Inferior parietal cortex (tissue), 1 donor: Measurements from ENCODE around the gene POFUT2.
A peak's percentile ranks its signal among the peaks of the same experiment; 100 is the strongest.

ENCODE experiments used
- DNase-seq: peaks from one replicate; pipeline ENCODE4 v3.0.0-alpha.2; 2016; ENCODE audit errors: extremely low spot score

The POFUT2 gene

DNA sequence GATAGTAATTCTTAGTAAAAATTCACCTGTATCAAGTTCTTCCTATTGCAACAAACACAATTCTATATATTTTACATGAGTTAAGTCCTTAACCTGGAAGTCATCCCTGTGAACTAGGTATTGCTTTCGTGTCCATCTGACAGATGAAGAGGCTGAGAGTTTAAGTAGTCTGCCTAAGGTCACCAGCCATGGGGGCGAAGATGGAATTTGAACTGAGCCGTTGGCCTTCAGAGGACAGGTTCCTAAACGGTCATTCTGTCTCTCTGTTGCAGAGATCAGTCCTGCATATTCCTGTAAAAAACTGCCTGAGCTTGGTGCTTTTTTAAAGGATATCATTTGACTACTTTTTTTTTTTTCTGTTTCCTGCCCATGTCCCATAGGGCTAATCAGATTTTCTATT, 10.2 kb upstream of the POFUT2 start:
- no peak for DNase-seq

DNA sequence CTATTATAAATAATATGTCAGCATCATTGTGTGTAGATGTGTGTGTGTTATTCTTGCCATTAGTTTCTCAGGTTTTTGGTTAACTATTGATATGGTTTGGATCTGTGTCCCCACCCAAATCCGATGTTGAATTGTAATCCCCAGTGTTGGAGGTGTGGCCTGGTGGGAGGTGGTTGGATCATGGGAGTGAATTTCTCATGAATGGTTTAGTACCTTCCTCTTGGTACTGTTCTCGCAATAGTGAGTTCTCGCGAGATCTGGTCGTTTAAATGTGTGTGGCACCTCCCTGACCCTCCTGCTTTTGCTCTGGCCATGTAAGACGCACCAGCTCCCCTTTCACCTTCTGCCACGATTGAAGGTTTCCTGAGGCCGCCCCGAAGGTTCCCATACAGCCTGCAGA, 9.6 kb upstream of the POFUT2 start:
- DNase-seq: no peak

GRCh38 chr21:45296638-45297037, 8.9 kb upstream of the POFUT2 start:
- no peak for DNase-seq

DNA sequence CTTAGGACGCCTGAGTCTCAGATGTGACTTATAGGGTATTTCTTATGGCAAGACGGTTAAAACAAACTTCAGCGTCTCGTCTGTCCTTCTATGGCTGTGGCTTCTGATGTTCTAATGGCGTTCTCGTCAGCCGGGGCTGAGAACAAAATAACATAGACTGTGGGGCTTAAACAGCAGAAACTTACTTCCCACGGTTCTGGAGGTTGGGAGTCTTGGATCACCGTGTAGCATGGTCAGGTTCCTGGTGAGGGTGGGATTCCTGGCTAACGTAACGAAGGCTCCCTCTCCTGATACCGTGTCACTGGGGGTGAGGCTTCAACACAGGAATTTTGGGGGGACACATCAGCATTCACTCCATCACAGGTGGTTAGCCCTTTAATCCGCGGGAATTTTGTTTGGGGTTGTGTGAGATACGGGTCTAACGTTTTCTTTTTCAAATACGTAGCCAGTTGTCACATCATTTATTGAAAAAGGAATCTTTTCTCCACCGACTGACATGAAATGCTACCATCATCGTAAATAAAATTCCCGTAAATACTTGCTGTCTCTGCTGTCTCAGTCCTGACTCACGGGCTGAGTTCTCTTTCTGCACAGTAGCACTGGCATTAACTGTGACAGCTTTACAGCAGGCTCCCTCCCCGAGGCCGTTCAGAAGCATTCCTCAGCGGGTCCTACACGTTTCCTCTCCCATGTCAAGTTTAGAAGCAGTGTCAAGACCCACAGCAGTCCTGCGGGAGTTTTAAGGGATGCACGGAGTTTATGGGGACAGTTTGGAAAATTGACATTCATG, 8.1 kb upstream of the POFUT2 start:
- no peak for DNase-seq

GRCh38 chr21:45294509-45295291, 7.0 kb upstream of the POFUT2 start:
- DNase-seq: no peak

DNA sequence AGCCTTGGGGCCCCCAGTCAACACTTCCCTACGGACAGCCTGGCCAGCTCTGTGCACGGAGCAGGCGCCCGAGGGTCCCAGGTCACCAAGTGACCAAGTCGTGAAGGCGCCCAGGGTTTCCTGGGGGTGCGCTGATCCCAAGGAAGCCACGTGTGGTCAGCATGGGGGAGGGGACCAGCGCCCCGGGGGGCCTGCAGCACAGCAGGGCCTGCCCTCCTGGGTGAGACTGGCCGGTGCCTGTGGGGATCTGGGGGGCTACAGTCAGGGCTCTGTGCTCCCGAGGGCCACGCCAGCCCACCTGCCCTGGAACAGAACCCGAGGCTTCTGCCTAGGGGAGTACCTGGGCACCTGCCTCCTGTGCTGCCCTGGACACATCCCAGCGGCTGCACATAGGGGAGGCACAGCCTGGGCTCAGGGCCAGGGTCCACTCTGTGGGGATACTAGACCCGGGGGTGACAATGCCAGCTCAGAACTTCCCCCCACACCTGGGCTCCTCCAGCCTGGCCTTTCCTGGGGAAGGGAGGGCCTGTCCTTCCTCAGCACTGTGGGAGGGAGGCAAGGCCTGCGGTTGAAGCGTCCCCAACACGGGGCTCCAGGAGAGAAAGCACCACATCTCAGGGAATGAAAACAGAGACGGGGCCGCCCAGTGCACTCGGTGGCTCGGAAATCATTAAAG, 6.2 kb upstream of the POFUT2 start:
- no peak for DNase-seq

DNA sequence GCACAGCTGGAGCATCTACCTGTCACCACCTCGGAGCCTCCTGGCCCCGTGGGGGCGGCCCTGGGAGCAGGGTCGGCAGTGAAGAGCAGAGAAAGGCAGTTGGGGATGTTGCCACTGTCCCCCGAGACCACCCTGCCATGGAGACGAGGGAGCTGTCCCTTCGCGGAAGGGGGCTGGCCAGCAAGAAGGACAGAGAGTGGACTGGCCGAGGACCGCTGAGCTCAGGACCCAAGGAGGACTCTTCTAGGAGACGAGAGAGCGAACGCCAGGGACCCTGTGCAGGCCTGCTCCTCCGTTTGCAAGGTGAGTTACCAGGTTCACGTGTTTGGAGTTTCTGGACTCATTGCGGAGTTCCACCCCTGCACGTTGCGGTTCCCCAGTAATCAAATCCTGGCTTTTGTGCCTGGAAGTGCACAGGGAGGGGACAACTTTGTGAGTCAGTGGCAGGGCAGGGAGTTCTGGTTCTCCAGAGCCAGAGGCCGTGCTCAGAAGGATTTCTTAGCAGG, 5.6 kb upstream of the POFUT2 start:
- DNase-seq: no peak

- DNase-seq: peak; percentile 89
Observed at GRCh38 chr21:45292399-45293219, 4.9 kb upstream of the POFUT2 start.

GRCh38 chr21:45291613-45292398, 4.1 kb upstream of the POFUT2 start:
- no peak for DNase-seq

DNA sequence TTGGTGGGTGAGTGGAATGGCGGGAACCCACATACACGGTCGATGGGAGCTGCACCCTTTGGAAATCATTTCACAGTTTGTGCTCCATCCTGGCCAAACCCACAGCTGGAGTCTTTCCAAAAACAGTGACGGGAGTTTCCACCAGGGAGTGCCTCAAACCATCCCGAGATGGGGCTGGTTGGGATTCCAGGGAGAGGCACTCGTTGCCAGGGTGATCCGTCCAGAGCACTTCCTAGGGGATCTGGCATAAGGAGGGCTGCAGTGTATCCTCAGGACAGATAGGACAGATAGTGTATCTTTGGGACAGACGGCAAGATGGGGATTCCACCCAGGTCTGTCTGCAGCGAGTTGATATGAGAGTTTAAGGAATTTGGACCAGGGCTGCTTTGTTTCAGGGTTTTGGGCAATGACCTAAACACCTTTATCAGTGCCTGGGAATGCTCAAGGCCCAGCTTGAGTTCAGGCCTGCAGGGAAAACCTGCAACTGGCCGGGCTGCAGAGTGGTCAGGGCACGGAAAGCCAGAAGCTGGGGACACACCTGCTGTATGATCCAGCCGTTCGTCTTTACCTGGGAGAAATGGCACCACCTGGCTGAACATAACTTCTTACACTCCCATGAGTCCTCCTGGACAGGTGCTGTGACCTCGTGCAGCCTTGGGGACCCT, 3.4 kb upstream of the POFUT2 start:
- DNase-seq: no peak

DNA sequence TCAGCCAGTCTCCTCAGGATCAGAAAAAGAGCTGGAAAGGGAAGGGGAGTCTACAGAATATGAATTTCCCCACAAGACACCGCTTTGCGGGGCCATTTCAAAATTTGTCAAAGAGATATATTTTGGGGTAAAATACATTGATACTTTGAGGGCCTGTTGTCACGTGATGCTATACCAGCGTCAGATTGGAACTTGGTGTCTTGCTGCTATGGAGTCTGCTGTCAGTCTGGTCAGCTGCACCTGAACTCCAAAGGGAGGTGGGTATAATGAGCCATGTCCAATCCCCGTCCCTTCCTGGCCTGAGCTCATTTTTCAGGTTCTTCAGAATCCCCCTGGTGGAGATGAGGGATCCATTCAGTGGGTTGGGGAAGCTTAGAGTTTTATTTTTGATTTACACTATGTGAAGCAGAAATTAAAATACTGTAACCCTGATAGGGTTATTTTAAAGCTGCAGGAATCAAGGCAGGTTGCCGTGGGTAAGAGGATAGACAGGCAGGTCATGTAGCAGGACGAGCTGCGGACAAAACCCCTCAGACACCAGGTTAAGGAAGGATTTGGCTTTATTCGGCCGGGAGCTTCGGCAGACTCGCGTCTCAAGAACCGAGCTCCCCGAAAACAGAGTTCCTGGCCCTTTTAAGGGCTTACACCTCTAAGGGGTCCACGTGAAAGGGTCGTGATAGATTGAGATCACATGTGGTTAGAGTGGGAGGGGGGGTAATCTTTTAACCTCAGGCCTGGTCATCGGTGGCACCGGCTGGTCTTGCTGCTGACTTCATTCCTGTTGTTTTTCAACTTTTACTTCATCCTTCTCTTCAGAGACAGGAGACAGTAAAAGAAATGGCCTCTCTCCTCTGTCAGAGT, 2.2 kb upstream of the POFUT2 start:
- DNase-seq: no peak

DNA sequence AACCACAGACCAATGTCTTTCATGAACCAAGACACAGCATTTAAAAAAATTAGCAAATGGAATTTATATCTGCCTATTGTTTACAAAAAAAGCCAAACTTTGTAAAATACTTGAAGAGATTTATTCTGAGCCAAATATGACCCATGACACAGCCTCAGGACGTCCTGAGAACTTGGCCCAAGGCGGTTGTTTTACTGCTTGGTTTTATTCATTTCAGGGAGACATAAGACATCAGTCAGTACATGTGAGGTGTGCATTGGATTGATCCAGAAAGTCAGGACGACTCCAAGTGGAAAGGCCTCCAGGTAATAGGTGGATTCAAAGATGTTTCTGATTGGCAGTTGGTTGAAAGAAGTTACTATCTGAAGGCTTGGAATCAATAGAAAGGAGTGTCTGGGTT, 1.4 kb upstream of the POFUT2 start:
- DNase-seq: no peak

DNA sequence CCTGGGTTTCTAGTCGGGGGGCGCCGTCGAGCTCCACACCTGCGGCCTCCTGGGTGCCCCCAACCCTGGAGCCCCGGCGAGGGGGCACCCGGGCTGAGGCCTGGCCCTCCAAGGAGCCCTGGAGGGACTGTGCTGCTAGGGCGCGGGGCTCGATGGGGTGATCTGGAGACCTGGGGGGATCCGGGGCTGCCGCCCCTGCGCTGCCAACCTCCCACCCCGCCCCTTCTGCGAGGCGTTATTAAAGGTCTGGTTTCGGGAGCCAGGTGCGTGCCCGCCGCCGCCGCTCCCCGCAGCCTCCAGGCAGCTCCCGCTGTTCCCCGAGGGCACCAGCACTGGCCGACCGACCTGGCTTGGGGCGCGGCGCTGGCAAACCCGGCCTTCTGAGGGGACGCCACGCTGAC, 746 bp upstream of the POFUT2 start:
- DNase-seq: no peak

DNA sequence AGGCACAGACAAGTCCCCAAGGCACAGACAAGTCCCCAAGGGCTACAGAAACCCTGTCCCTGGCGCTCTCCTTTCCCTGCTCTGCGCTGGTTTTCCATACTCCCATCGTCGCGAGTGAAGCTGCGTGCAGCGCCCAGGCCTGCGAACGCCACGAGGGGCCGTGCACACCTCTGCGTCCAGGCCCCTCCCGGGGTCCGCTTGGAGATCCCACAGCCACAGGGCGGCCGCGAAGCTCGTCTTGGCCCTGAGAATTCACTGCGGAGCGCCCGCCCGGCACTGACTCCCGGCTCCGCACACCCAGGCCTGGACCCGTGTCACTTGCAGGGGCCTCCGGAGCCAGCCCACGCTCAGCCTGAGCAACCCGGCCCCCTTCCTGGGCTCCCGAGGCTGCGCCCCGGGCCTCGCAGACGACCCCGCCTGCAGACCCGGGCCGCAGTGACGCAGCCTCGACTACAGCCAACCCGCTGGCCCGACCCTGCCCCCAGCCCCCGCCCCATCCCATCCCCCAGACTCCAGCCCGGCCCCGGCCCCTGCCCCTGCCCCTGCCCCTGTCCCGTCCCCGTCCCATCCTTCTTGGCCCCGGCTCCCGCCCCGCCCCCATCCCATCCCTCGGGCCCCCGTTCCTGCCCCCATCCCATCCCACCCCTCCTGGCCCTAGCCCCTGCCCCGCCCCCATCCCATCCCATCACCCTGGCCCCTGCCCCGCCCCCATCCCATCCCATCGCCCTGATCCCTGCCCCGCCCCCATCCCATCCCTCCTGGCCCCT, 841 bp downstream of the POFUT2 start:
- no peak for DNase-seq

- no peak for DNase-seq
Observed at GRCh38 chr21:45285266-45285931, 2.3 kb downstream of the POFUT2 start.

- DNase-seq: no peak
Observed at GRCh38 chr21:45284456-45284741, 3.3 kb downstream of the POFUT2 start.

DNA sequence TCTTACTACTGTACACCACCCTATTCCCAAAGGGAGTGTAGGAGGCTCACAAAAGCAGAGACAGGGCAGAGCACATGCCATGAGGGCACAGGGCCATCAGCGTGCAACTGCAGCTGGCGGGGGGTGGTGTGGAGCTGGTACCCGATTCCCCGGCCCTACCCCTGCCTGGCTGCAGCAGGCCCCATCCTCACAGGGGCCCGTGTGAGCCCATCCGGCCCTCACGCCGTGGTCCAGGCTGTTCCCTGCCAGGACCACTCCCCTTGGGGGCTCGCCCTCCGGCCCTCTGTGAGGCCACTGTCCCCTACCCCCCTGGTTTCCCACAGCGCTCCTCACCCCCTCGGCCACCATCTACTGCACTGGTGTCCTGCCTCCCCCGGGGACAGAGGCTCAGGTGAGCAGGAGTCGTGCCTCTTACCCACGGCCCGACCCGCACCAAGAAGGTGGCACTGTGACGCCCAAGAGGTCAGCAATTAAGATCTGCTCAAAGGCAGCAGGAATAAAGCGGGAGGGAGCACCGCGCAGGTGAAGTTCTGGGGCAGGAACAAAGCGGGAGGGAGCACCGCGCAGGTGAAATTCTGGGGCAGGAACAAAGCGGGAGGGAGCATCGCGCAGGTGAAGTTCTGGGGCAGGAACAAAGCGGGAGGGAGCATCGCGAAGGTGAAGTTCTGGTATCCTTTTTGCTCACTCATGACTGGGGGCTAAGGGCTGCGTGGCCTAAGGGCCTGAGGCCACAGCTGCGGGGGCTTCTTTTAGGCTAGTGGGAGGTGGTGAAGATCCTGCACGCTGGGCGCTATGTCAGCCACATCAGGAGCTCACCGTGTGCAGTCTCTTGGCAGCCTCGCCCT, 3.9 kb downstream of the POFUT2 start:
- no peak for DNase-seq
